HFFc6 (cell line): Measurements from ENCODE around the gene COL4A1. TPM values are rescaled to one million over a fixed set of nuclear protein-coding genes. Genes with fewer than 3 reads are reported as not detected.

ENCODE experiments used
- DNase-seq: peaks from one replicate; pipeline ENCODE4 v3.0.0-alpha.2; 2018
- H3K27ac Mint-ChIP-seq: 2 replicates; pipeline ENCODE4 v1.8.0; 2020; ENCODE audit warnings: mild to moderate bottlenecking, mixed read lengths
- H3K27me3 Mint-ChIP-seq: 2 replicates; pipeline ENCODE4 v1.8.0; 2021; ENCODE audit warnings: mild to moderate bottlenecking, moderate library complexity, mixed read lengths; ENCODE audit not compliant: insufficient read depth
- H3K36me3 Mint-ChIP-seq: 2 replicates; pipeline ENCODE4 v1.8.0; 2021; ENCODE audit warnings: low read depth, mixed read lengths
- H3K4me1 Mint-ChIP-seq: 2 replicates; pipeline ENCODE4 v1.8.0; 2020; ENCODE audit warnings: low read depth, mixed read lengths
- H3K4me3 Mint-ChIP-seq: 2 replicates; pipeline ENCODE4 v1.8.0; 2020; ENCODE audit warnings: mild to moderate bottlenecking, moderate library complexity, mixed read lengths
- H3K9me3 Mint-ChIP-seq: 2 replicates; pipeline ENCODE4 v1.8.0; 2020; ENCODE audit warnings: mild to moderate bottlenecking, mixed read lengths
- total RNA-seq, 6 experiments: library from RNA; stranded (reverse); fragmentation: NEBNext Ultra II Directional; extraction: Animal tissue kit (Norgen Biotek cat#: 25700); gene quantifications; 2 replicates in 1 of 6; 3 replicates in 5 of 6; pipeline ENCODE4 v1.2.3, GENCODE V29; 2021
- TF ChIP-seq, protein P1 (sequence below): fragments of 200-600 bp; sonication (generic); IDR thresholded peaks from 2 replicates; pipeline ENCODE4 v1.5.0; 2021; ENCODE audit warnings: antibody characterized with exemption, mild to moderate bottlenecking

The COL4A1 gene
- total RNA-seq, 6 experiments from 2014 or later: 137 to 328 (median 148) TPM

DNA sequence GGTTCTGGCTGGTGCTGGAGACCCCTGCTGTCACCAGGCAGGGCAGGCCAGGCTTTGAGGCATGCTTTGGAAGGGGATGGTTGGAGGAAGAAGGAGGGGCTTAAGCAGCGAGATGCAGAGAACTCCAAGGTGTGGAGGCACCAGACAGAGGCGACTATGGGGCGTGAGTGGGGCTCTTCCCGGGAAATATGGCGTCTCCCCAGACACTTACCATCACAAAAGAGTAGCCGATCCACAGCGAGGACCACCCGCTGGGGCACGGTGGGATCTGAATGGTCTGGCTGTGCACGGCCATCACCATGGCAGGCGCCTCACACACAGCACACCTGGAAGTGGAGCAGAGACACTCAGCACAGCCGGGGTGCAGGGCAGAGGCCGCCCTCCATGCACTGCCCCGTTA is 151.9 kb downstream of the COL4A1 start:
- Mint-ChIP-seq H3K9me3 (peaks cover 8% of the 10 kb centered on the region; the same call in 1 of the 2 replicates), H3K4me1 (peaks cover 26% of the 10 kb centered on the region), H3K36me3 (peaks cover 54% of the 10 kb centered on the region), H3K27ac (no peak overlapping the region), H3K27me3 (no peaks in the 10 kb centered on the region), H3K4me3 (no peak overlapping the region)
- TF ChIP-seq, protein P1, sequence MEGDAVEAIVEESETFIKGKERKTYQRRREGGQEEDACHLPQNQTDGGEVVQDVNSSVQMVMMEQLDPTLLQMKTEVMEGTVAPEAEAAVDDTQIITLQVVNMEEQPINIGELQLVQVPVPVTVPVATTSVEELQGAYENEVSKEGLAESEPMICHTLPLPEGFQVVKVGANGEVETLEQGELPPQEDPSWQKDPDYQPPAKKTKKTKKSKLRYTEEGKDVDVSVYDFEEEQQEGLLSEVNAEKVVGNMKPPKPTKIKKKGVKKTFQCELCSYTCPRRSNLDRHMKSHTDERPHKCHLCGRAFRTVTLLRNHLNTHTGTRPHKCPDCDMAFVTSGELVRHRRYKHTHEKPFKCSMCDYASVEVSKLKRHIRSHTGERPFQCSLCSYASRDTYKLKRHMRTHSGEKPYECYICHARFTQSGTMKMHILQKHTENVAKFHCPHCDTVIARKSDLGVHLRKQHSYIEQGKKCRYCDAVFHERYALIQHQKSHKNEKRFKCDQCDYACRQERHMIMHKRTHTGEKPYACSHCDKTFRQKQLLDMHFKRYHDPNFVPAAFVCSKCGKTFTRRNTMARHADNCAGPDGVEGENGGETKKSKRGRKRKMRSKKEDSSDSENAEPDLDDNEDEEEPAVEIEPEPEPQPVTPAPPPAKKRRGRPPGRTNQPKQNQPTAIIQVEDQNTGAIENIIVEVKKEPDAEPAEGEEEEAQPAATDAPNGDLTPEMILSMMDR: no peak
- DNase-seq: no peak

DNA sequence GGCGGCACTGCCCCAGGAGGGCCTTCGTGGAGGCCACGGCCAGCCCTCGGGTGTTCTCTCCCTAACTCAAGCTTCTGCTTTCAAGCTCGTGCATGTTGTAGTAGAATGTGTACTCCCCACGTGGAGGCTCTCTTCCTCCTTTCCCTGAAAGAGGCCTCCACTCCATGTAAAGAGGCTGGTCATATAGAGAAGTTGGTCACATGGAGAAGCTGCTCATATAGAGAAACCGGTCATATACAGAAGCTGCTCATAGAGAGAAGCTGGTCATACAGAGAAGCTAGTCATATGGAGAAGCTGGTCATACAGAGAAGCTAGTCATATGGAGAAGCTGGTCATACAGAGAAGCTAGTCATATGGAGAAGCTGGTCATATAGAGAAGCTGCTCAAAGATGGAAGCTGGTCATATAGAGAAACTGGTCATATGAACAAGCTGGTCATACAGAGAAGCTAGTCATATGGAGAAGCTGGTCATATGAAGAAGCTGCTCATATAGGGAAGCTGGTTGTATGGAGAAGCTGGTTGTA is 152.5 kb downstream of the COL4A1 start:
- Mint-ChIP-seq H3K9me3 (peaks cover 9% of the 10 kb centered on the region; the same call in 1 of the 2 replicates), H3K27me3 (no peaks in the 10 kb centered on the region), H3K4me3 (no peak overlapping the region), H3K36me3 (peaks cover 55% of the 10 kb centered on the region), H3K4me1 (peaks cover 26% of the 10 kb centered on the region), H3K27ac (no peak overlapping the region)
- DNase-seq: no peak
- TF ChIP-seq, protein P1: no peak

DNA sequence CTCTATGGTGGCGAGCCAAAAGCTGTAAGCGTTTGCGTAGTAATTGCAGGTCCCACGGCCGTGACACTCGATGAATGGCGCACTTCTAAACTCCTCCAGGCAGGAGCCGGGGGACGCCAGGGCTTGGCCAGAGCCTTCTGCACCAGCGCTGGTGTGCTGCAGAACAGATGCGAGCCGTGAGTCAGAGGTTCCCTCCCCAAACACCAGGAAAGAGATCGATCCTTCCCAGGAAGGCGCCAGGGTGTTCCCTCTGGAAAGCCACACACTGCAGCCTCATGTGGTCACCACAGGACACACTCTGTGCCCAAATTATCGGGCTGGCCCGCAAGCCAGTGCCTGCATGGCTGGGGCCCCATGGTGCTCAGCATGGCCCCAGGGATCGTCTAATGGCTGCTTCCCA is 154.6 kb downstream of the COL4A1 start:
- peaks cover 3% of the 10 kb centered on the region; the same call in 1 of the 2 replicates for H3K27me3 Mint-ChIP-seq
- H3K4me1 Mint-ChIP-seq: peaks cover 26% of the 10 kb centered on the region
- H3K4me3 Mint-ChIP-seq: no peak overlapping the region
- DNase-seq: no peak
- H3K27ac Mint-ChIP-seq: no peak overlapping the region
- peaks cover 60% of the 10 kb centered on the region for H3K36me3 Mint-ChIP-seq
- TF ChIP-seq, protein P1: no peak
- peaks cover 9% of the 10 kb centered on the region; the same call in 1 of the 2 replicates for H3K9me3 Mint-ChIP-seq

DNA sequence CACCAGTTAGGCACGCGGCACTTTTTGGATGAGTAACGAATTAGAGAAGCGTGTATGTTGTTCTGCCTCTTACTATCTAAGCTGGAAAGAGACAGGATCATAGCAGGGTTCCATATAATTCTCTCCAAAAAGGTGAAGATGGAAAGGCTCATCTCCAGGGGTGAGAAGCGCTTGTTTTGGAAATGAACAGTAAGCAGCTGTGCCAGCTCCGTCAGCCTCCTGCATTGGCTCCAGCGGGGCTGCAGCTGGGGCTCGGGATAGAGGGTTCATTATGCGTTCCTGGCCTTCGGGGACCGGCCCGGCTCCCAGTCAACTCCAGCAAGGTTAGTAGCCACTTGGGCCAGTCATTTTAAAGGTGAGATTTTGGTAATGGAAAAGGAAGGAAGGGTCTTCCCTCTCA is 155.5 kb downstream of the COL4A1 start:
- TF ChIP-seq, protein P1: no peak
- peaks cover 3% of the 10 kb centered on the region; the same call in 1 of the 2 replicates for H3K27me3 Mint-ChIP-seq
- H3K9me3 Mint-ChIP-seq: peaks cover 9% of the 10 kb centered on the region; the same call in 1 of the 2 replicates
- H3K4me1 Mint-ChIP-seq: peaks cover 21% of the 10 kb centered on the region
- H3K36me3 Mint-ChIP-seq: peaks cover 57% of the 10 kb centered on the region
- H3K4me3 Mint-ChIP-seq: no peak overlapping the region
- no peak for DNase-seq
- H3K27ac Mint-ChIP-seq: no peak overlapping the region

DNA sequence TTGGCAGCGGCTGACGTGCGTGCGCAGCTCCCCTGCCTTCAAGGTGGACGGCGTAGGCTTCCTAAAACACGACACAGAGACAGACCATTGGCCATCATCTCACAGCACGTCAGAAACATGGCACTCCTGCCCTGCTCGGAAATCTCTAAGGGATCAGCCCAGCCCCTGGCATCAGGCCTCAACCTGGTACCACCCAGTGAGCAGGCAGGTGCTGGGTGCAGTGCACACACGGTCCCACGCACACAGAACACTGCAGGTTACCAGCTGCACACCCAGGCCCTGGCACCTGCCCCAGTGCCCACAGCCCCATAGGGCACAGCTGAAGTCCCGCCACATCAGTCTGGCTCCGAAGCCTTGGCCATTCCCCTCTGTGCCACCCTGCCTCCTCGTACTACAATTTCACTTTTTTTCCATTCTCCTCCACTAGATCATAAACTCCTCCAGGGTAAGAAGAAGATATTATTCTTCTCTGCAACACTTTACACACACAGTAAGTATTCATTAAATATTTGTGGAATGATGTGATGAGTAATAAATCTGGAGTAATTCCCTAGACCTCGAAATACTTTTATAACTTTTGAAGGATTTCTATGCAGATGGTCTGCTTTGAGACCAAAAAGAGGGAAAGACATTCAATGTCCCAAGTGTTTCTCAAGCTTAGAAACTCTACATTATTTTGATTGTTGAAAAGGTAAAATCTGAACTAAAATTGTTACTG is 156.4 kb downstream of the COL4A1 start:
- no peak overlapping the region; the same call in 1 of the 2 replicates for H3K4me3 Mint-ChIP-seq
- H3K9me3 Mint-ChIP-seq: peaks cover 9% of the 10 kb centered on the region; the same call in 1 of the 2 replicates
- peaks cover 3% of the 10 kb centered on the region; the same call in 1 of the 2 replicates for H3K27me3 Mint-ChIP-seq
- no peak overlapping the region for H3K27ac Mint-ChIP-seq
- TF ChIP-seq, protein P1: no peak
- peaks cover 51% of the 10 kb centered on the region for H3K36me3 Mint-ChIP-seq
- H3K4me1 Mint-ChIP-seq: peaks cover 14% of the 10 kb centered on the region
- DNase-seq: peak; percentile 16
